Measurements from ENCODE around the gene TXNRD3. TPM values are rescaled to one million over a fixed set of nuclear protein-coding genes. Genes with fewer than 3 reads are reported as not detected.

TXNRD3 gene
- total RNA-seq, 1 donor from 2014 or later = 19.3 TPM

GRCh38 chr3:126672340-126672739, 17.4 kb upstream of the TXNRD3 start:
- no peak for DNase-seq (ENCODE audit: low spot score)

GRCh38 chr3:126671521-126671920, 16.6 kb upstream of the TXNRD3 start:
- DNase-seq (ENCODE audit: low spot score) = no peak

GRCh38 chr3:126668450-126669401, 13.8 kb upstream of the TXNRD3 start:
- no peak for DNase-seq (ENCODE audit: low spot score)

GRCh38 chr3:126667631-126668449, 12.9 kb upstream of the TXNRD3 start:
- DNase-seq (ENCODE audit: low spot score) = no peak

GRCh38 chr3:126666658-126667528, 12.0 kb upstream of the TXNRD3 start:
- no peak for DNase-seq (ENCODE audit: low spot score)

- DNase-seq (ENCODE audit: low spot score) = no peak
These were observed 11.2 kb upstream of the TXNRD3 start for GRCh38 chr3:126665959-126666657.

GRCh38 chr3:126665221-126665936, 10.5 kb upstream of the TXNRD3 start:
- no peak for DNase-seq (ENCODE audit: low spot score)

- no peak for DNase-seq (ENCODE audit: low spot score)
These were observed 9.8 kb upstream of the TXNRD3 start for GRCh38 chr3:126664591-126665214.

- DNase-seq (ENCODE audit: low spot score) = no peak
These were observed 8.8 kb upstream of the TXNRD3 start for GRCh38 chr3:126663750-126664149.

GRCh38 chr3:126663257-126663656, 8.3 kb upstream of the TXNRD3 start:
- DNase-seq (ENCODE audit: low spot score) = no peak

- no peak for DNase-seq (ENCODE audit: low spot score)
These were observed 6.8 kb upstream of the TXNRD3 start for GRCh38 chr3:126661532-126662364.

GRCh38 chr3:126659915-126660886, 5.3 kb upstream of the TXNRD3 start:
- no peak for DNase-seq (ENCODE audit: low spot score)

- DNase-seq (ENCODE audit: low spot score) = no peak
These were observed 3.7 kb upstream of the TXNRD3 start for GRCh38 chr3:126658584-126658983.

GRCh38 chr3:126657901-126658300, 3.0 kb upstream of the TXNRD3 start:
- DNase-seq (ENCODE audit: low spot score) = no peak

- no peak for DNase-seq (ENCODE audit: low spot score)
These were observed 1.6 kb upstream of the TXNRD3 start for GRCh38 chr3:126656371-126657134.

GRCh38 chr3:126655887-126656286, 963 bp upstream of the TXNRD3 start:
- no peak for DNase-seq (ENCODE audit: low spot score)

- no peak for DNase-seq (ENCODE audit: low spot score)
These were observed 5.3 kb downstream of the TXNRD3 start for GRCh38 chr3:126649556-126650092.
